ENCODE results near the gene ABHD4.

Gene ABHD4

DNA sequence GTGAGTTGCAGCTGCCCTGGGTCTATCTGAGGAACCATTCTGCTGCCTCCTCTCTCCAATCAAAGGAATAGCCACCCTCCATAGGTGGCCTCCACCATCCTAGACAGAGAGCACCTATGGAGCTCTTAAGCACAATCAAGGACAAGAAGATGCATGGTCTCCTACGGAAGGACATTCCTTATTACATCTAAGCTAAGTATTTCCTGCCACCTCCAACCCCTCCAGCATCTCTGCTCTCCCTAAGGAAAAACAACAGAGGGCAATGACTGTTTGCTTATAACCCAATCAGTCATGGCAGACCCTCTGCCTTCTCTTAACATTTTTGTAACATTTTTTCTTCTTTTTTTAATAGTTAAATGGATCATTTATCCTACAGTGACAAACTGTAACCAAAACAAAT, 60.8 kb downstream of the ABHD4 start:
- no peak overlapping the region for H3K4me3 ChIP-seq (ENCODE audit: low read length)
- TF ChIP-seq, protein P1, sequence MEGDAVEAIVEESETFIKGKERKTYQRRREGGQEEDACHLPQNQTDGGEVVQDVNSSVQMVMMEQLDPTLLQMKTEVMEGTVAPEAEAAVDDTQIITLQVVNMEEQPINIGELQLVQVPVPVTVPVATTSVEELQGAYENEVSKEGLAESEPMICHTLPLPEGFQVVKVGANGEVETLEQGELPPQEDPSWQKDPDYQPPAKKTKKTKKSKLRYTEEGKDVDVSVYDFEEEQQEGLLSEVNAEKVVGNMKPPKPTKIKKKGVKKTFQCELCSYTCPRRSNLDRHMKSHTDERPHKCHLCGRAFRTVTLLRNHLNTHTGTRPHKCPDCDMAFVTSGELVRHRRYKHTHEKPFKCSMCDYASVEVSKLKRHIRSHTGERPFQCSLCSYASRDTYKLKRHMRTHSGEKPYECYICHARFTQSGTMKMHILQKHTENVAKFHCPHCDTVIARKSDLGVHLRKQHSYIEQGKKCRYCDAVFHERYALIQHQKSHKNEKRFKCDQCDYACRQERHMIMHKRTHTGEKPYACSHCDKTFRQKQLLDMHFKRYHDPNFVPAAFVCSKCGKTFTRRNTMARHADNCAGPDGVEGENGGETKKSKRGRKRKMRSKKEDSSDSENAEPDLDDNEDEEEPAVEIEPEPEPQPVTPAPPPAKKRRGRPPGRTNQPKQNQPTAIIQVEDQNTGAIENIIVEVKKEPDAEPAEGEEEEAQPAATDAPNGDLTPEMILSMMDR (IDR thresholded peaks at IDR 0.05; ENCODE audit: insufficient read depth, low read depth, low read length, missing control alignments) = no peak
- no peak for DNase-seq (ENCODE audit: low read depth)

DNA sequence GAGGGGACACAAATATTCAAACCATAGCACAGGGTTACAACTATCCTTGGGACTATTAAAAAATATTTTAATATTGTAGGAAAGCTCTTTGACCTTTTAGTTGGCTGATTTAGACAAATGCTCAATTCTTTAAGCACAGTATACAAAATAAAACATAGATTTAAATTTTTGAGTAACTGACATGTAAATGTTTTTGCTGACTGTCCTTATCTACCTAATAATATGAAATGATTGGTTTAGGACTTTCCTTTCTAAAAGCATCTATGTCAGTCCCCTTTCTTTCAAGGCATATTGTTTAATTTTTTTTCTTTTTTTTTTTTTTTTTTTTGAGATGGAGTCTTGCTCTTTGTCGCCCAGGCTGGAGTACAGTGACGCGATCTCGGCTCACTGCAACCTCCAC, 62.6 kb downstream of the ABHD4 start:
- no peak overlapping the region for H3K4me3 ChIP-seq (ENCODE audit: low read length)
- no peak for DNase-seq (ENCODE audit: low read depth)
- TF ChIP-seq, protein P1 (IDR thresholded peaks at IDR 0.05; ENCODE audit: insufficient read depth, low read depth, low read length, missing control alignments) = no peak
